ENCODE data around the gene ZBED3. TPM values are rescaled to one million over a fixed set of nuclear protein-coding genes. Genes with fewer than 3 reads are reported as not detected.

Gene ZBED3
- total and polyA plus RNA-seq, 8 donors, result 3.1 to 132 (median 6.9) TPM

DNA sequence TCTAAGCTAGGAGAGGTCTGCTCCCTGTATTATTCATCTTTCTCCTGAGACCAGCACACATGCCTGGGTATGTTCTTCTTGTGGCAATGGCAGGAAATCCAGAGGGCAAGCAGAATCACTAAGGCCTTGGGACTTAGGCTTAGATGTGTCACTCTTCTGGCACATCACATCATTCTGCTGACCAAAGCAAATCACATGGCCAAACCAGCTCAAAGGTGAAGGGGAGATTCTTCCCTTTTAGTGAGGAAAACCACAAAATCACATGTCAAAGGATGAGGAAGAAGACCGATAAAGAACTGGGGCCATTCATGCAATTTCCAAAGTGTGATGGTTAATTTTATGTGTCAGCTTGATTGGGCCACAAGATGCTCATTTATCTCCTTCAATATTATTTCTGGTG lies 62.6 kb downstream of the ZBED3 start:
- Histone ChIP-seq H3K36me3 (no peaks in the 10 kb centered on the region), H3K4me3 (no peak overlapping the region), H3K27me3 (peaks cover 0 to 19% (median 4%) of the 10 kb centered on the region in 3 donors), H3K27ac (no peak overlapping the region), H3K4me1 (peaks cover 0 to 1% (median under 1%) of the 10 kb centered on the region in 4 donors), H3K9me3 (peaks cover 0 to 5% (median 0%) of the 10 kb centered on the region in 4 donors)
- DNase-seq, result no peak
- no peak for TF ChIP-seq EP300 (IDR thresholded peaks at IDR 0.05)
- TF ChIP-seq POLR2A (IDR thresholded peaks at IDR 0.05), result no peak
- TF ChIP-seq, protein P1, sequence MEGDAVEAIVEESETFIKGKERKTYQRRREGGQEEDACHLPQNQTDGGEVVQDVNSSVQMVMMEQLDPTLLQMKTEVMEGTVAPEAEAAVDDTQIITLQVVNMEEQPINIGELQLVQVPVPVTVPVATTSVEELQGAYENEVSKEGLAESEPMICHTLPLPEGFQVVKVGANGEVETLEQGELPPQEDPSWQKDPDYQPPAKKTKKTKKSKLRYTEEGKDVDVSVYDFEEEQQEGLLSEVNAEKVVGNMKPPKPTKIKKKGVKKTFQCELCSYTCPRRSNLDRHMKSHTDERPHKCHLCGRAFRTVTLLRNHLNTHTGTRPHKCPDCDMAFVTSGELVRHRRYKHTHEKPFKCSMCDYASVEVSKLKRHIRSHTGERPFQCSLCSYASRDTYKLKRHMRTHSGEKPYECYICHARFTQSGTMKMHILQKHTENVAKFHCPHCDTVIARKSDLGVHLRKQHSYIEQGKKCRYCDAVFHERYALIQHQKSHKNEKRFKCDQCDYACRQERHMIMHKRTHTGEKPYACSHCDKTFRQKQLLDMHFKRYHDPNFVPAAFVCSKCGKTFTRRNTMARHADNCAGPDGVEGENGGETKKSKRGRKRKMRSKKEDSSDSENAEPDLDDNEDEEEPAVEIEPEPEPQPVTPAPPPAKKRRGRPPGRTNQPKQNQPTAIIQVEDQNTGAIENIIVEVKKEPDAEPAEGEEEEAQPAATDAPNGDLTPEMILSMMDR (IDR thresholded peaks at IDR 0.05), result no peak
- TF ChIP-seq POLR2AphosphoS5 (IDR thresholded peaks at IDR 0.05), result no peak
- intact Hi-C loops (cut with DNase I; ENCODE audit: low total_unique reads), result no loop called here
- 50 to 88% (median 85%) methylated on average over 1 of the region's 1 CpG for WGBS, 5 donors

DNA sequence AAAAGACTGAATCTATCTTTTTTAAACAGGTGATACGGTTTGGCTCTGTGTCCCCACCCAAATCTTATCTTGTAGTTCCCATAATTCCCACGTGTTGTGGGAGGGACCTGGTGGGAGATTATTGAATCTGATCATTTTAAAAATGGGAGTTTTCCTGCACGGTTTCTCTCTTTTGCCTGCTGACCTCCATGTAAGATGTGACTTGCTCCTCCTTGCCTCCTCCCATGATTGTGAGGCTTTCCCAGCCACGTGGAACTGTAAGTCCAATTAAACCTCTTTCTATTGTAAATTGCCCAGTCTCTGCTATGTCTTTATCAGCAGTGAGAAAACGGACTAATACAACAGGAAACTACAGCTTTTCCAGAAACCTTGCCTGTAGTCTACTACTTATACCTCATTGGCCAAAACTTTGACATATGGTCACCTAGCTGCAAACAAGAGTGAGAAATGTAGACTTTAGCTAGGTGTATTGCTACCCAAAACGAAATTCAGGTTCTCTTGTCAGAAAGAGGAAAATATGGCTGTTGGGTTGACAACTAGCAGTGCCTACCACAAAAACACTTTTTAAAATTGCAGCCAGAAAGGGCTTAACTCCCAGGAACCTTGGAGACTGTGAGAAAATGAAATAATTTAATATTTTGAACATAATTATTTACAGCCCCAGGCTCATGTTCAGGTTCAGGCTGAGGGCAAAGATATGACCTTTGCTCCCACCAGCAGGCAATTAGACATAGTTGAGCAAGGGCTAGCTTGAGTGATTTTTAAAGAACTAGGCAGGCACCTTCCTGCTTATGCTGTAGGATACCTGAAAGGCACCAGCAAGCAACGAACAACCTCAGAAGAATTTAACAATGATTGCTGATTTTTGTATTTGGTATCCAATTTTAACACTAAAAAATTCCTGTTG lies 64.3 kb downstream of the ZBED3 start:
- intact Hi-C loops (cut with DNase I; ENCODE audit: low total_unique reads), result no loop called here
- Histone ChIP-seq H3K27ac (no peak overlapping the region), H3K9me3 (no peaks in the 10 kb centered on the region), H3K36me3 (no peaks in the 10 kb centered on the region), H3K27me3 (peaks cover 0 to 23% (median 4%) of the 10 kb centered on the region in 3 donors), H3K4me1 (no peaks in the 10 kb centered on the region), H3K4me3 (no peak overlapping the region)
- DNase-seq, result peak in 1 of 2 donors; percentile 16
- WGBS, 5 donors, result 44 to 59% (median 52%) methylated on average over 7 of the region's 7 CpGs
- no peak for TF ChIP-seq POLR2A (IDR thresholded peaks at IDR 0.05)
- TF ChIP-seq, protein P1 (IDR thresholded peaks at IDR 0.05), result no peak
- no peak for TF ChIP-seq EP300 (IDR thresholded peaks at IDR 0.05)
- TF ChIP-seq POLR2AphosphoS5 (IDR thresholded peaks at IDR 0.05), result no peak

Small RNA genes within 50 kb of the gene (small RNA-seq; reads per million reads assigned to genes)
- gene SNORA47, result 334 to 929 (median 433) reads per million in 4 donors

Other genes with a start within 250 kb of the ZBED3 start
- gene S100Z, start 237.3 kb downstream of the ZBED3 start, total RNA-seq, result under 1 TPM in 1 of 5 donors, not detected in 4; 0.89 TPM
- under 1 TPM in 1 of 3 donors, not detected in 2; 0.08 TPM for gene S100Z, start 237.3 kb downstream of the ZBED3 start, polyA plus RNA-seq
- gene CRHBP, start 134.2 kb downstream of the ZBED3 start, total RNA-seq, result not detected
- under 1 TPM; 0.10 to 0.31 (median 0.12) TPM for gene CRHBP, start 134.2 kb downstream of the ZBED3 start, polyA plus RNA-seq
- 10 to 100 TPM in 4 of 5 donors, 1 to 10 TPM in 1; 9.3 to 28.1 (median 11.6) TPM for gene AGGF1, start 56.9 kb downstream of the ZBED3 start, total RNA-seq
- gene AGGF1, start 56.9 kb downstream of the ZBED3 start, polyA plus RNA-seq, result 10 to 100 TPM in 1 of 3 donors, 1 to 10 TPM in 2; 6.5 to 12.8 (median 9.7) TPM
- 100 to 1,000 TPM in 1 of 5 donors, 10 to 100 TPM in 1, 1 to 10 TPM in 2, not detected in 1; 3.5 to 243 (median 18.1) TPM for gene PDE8B, start 123.4 kb upstream of the ZBED3 start, total RNA-seq
- 1 to 10 TPM in 2 of 3 donors, under 1 TPM in 1; 0.56 to 1.4 (median 1.3) TPM for gene PDE8B, start 123.4 kb upstream of the ZBED3 start, polyA plus RNA-seq

Data from stomach (tissue), 9 donors.